Ectodermal cell (in vitro differentiated cells): ENCODE data around the gene WIZ.

ENCODE experiments used
- H3K27ac ChIP-seq: 2 replicates; pipeline ENCODE4 v1.7.0; 2013; ENCODE audit warnings: mild to moderate bottlenecking, low read depth, low read length; ENCODE audit not compliant: insufficient read depth, poor library complexity, severe bottlenecking
- H3K27me3 ChIP-seq: 2 replicates; pipeline ENCODE4 v1.7.0; 2013; ENCODE audit warnings: mild to moderate bottlenecking, low read length; ENCODE audit not compliant: insufficient read depth, control insufficient read depth, poor library complexity, severe bottlenecking
- H3K36me3 ChIP-seq: one replicate; pipeline ENCODE4 v1.7.0; 2013; ENCODE audit warnings: low read length; ENCODE audit not compliant: control insufficient read depth, insufficient read depth
- H3K4me1 ChIP-seq: one replicate; pipeline ENCODE4 v1.7.0; 2013; ENCODE audit warnings: low read length; ENCODE audit not compliant: control insufficient read depth, insufficient read depth
- H3K4me3 ChIP-seq: 2 replicates; pipeline ENCODE4 v1.7.0; 2013; ENCODE audit warnings: low read depth, low read length, control low read depth; ENCODE audit not compliant: insufficient read depth
- H3K9me3 ChIP-seq: 2 replicates; pipeline ENCODE4 v1.7.0; 2013; ENCODE audit warnings: mild to moderate bottlenecking, low read length, moderate library complexity; ENCODE audit not compliant: control insufficient read depth
- WGBS, 2 experiments: methylation state at CpG; one replicate each; pipeline ENCODE4 v1.1.7; 2013; ENCODE audit warnings: missing lambda C conversion rate in 2 of 2; 5-methylcytosine and 5-hydroxymethylcytosine counted together

WIZ gene

DNA sequence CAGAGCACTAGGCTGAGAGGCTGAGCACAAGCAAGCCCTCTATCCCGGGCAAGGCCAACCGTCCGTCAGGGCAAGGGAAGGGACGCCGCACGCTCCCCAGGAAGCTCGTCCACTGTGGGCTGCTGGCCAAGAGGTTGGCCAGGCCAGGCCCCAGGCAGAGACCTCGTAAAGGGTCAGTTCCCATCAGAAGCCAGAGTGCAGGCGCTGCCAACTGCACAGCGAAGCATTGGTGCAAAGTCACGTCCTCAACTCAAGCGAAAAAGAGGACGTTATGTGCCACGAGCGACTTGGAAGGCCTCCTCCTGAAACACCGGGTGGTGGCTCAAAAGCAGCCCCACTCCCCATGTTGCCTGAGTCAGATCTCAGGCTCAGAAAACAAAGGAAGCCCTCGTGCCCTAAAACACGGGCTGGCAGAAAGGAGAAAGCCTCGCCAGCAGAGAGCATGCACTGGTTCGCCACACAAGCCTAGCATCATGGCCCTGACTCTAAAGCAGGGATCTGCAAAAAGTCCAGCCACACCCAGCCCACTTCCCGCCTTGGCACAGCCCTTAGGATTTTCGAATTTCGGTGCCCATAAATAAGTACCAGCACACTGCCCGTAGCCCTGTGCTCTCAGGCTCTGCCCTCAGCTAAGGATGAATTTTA is 74.8 kb downstream of the WIZ start:
- Histone ChIP-seq H3K4me3 (no peak overlapping the region), H3K4me1 (no peaks in the 10 kb centered on the region), H3K27ac (no peak overlapping the region), H3K27me3 (no peaks in the 10 kb centered on the region), H3K36me3 (peaks cover 27% of the 10 kb centered on the region), H3K9me3 (no peaks in the 10 kb centered on the region)
- 93 to 94% methylated on average over 24 of the region's 24 CpGs for WGBS, 2 experiments

DNA sequence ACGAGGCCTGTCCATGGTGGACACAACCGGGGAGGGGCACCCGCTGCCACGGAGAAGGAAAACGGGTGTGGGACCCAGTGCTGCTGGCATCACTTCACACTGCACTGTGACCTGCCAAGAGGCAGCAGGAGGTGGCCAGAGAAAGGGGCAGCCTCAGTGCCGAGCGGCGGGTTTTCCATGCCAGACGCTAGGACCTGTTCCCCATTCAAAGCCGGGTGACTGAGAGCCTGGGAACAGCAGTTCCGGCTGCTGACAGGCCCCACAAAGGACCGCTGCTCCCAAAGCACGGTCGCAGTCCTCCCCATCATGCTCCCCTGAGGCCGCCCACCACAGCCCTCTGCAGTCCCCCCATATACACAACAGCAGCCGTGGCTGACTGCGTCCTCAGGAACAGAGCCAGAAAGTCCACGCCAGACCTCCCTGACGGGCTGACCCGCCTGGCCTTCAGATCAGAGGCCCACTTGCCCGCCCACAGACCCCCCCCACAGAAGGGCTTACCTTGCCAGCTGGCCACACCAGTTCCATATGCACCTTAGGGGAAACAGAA is 75.6 kb downstream of the WIZ start:
- no peak overlapping the region for H3K27ac ChIP-seq
- 87 to 89% methylated on average over 21 of the region's 21 CpGs for WGBS, 2 experiments

DNA sequence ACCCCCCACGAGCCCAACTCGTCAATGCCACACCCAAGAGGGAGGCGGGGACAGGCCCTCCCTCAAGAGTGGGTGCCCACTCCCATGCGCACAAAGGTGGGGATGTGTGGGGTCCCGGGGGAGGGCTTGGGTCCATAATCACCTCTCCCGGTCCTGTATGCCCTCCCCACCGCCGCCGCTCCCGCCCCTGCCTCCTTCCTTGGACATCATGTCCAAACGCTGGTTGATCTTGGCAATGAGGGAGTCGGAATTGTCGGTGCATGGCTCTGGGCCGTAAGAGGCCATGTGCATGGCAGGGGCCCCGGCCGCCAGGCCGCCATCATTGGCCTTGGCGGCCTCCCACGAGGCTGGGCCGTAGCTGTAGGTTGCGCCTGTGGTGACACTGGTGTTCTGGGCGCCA is 76.1 kb downstream of the WIZ start:
- Histone ChIP-seq H3K27ac (no peak overlapping the region), H3K36me3 (peaks cover 39% of the 10 kb centered on the region), H3K4me3 (no peak overlapping the region), H3K27me3 (no peaks in the 10 kb centered on the region), H3K4me1 (no peaks in the 10 kb centered on the region), H3K9me3 (no peaks in the 10 kb centered on the region)
- WGBS, 2 experiments, result 96 to 97% methylated on average over 22 of the region's 22 CpGs

More for the DNA sequence above, 75.6 kb downstream of the WIZ start:
- no peaks in the 10 kb centered on the region for H3K4me1 ChIP-seq
- peaks cover 34% of the 10 kb centered on the region for H3K36me3 ChIP-seq
- H3K4me3 ChIP-seq, result no peak overlapping the region
- H3K27me3 ChIP-seq, result no peaks in the 10 kb centered on the region
- H3K9me3 ChIP-seq, result no peaks in the 10 kb centered on the region

DNA sequence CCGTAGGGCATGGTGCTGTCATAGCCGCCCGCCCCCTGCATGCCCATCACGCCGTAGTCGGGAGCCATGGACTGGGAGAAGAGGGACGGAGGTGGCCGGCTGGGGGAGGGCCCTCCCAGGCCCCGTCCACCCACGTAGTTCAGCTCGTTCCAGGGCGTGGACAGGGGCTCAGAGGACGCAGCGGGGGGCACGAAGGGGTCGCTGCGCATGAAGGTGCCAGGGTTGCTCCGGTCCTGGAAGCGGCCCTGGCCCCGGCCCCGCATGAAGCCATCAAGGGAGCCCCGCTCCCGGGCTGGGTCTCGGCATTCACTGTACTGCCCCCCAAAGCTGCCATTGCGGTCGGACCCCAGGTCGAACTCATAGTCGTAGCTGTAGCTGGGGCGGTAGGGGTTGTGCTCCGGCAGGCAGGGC is 76.9 kb downstream of the WIZ start:
- Histone ChIP-seq H3K4me3 (no peak overlapping the region), H3K9me3 (no peaks in the 10 kb centered on the region), H3K4me1 (no peaks in the 10 kb centered on the region), H3K27ac (no peak overlapping the region), H3K36me3 (peaks cover 47% of the 10 kb centered on the region), H3K27me3 (no peaks in the 10 kb centered on the region)
- 96% methylated on average over 30 of the region's 30 CpGs for WGBS, 2 experiments

DNA sequence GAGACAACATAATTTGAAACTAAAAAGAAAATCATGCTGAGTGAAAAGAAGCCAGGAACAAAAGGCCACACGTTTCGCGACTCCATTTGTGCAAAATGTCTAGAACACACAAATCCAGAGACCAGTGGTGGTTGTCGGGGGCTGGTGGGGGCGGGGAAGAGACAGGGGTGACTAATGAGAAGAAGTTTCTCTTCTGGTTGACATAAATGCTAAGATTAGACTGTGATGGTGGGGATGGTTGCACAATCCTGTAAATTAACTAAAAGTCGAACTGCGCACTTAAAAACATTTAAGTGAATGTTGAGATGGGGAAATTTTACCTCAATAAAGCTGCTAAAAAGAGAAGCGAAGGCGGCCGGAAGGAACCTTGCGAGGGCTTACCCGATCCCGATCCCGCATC is 77.3 kb downstream of the WIZ start:
- H3K36me3 ChIP-seq, result peaks cover 51% of the 10 kb centered on the region
- H3K9me3 ChIP-seq, result no peaks in the 10 kb centered on the region
- H3K4me1 ChIP-seq, result no peaks in the 10 kb centered on the region
- no peaks in the 10 kb centered on the region for H3K27me3 ChIP-seq
- no peak overlapping the region for H3K4me3 ChIP-seq
- WGBS, 2 experiments, result 97% methylated on average over 14 of the region's 14 CpGs
- no peak overlapping the region for H3K27ac ChIP-seq

DNA sequence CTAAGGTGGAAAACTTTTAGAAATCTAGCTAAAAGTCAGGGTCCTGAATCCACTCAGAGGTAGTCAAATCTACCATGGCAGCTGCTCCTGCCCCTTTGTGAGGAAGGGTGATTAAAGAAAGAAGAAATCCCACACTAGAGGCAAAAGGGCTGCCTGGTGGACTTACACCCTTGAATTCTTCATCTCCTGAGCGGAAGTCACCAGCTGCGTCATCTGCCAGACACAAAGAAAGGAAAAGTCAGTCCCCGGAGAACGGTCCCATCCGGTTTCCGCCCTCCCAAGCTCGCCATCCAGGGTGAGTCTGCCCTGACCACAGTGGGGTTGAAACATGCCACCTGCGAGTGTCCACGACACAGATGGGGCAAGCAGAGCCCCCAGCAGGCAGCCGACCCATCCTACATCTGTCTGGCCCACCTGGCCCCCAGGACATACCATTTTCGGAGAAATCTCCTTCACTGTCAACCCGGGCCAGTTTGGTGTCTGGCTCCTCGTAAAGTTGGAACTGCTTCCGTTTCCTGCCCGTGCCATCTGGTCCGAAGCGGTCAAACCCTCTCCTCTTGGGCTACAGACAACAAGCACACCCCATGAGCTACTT is 77.9 kb downstream of the WIZ start:
- Histone ChIP-seq H3K9me3 (no peaks in the 10 kb centered on the region), H3K36me3 (peaks cover 55% of the 10 kb centered on the region), H3K4me1 (no peaks in the 10 kb centered on the region), H3K4me3 (no peak overlapping the region), H3K27ac (no peak overlapping the region), H3K27me3 (no peaks in the 10 kb centered on the region)
- WGBS, 2 experiments, result 92 to 96% methylated on average over 17 of the region's 17 CpGs

DNA sequence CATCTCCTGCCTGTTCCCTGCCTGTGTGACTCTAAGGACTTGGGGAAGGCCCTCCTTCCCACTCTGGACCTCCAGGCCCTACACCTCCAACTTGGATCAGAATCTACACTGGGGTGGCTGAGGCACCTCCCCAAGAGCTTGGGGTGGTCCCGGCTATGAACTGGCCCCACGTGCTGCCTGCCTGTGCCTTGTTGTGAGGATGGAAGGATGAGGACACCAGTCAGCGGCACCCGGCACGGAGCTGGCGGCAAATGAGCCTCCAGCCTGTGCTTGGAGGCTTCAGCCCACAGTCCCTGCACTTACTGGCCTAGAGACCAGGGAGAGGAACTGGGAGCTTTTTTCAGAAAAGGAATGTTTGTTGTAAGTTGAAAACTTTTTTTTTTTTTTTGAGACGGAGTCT is 78.6 kb downstream of the WIZ start:
- Histone ChIP-seq H3K4me3 (no peak overlapping the region), H3K27ac (no peak overlapping the region), H3K36me3 (peaks cover 55% of the 10 kb centered on the region), H3K4me1 (no peaks in the 10 kb centered on the region), H3K27me3 (no peaks in the 10 kb centered on the region), H3K9me3 (no peaks in the 10 kb centered on the region)
- WGBS, 2 experiments, result 97 to 98% methylated on average over 7 of the region's 7 CpGs
